Stimulated activated CD4-positive, alpha-beta T cell treated with anti-CD3 and anti-CD28 coated beads, Interleukin-1b, Interleukin-23, amount 100 ng/mL, for 1 hour (primary cell): ENCODE measurements around the gene SPACA1.
"Not testable (repeated sequence)": the region's sequence is repeated elsewhere in the genome, so short reads cannot be mapped to it uniquely, and the experiment has no call there.

Source experiments
- DNase-seq, 2 donors: peaks; one replicate each; pipeline ENCODE4 v3.0.0-alpha.2; 2020; ENCODE audit warnings: low read depth in 2 of 2

The SPACA1 gene

GRCh38 chr6:88047510-88048150 is at the start of gene SPACA1:
TSS of gene SPACA1 (plus strand) at chr6:88047841. CDS start at chr6:88047906, 65 bp downstream.
- DNase-seq: no peak

- DNase-seq: no peak
These were observed 46.9 kb upstream of the SPACA1 start for GRCh38 chr6:88000713-88001112.

- not testable (repeated sequence) for DNase-seq
These were observed 46.4 kb upstream of the SPACA1 start for GRCh38 chr6:88001279-88001678.

- no peak for DNase-seq
These were observed 42.9 kb upstream of the SPACA1 start for GRCh38 chr6:88004707-88005106.

GRCh38 chr6:88006557-88006956 is 41.1 kb upstream of the SPACA1 start:
- no peak for DNase-seq

- no peak for DNase-seq
These were observed 39.2 kb upstream of the SPACA1 start for GRCh38 chr6:88008411-88008810.

GRCh38 chr6:88008831-88009231 is 38.8 kb upstream of the SPACA1 start:
- DNase-seq: no peak

- DNase-seq: no peak
These were observed 34.6 kb upstream of the SPACA1 start for GRCh38 chr6:88013015-88013414.

GRCh38 chr6:88013554-88013953 is 34.1 kb upstream of the SPACA1 start:
- no peak for DNase-seq

GRCh38 chr6:88020439-88020838 is 27.2 kb upstream of the SPACA1 start:
- DNase-seq: no peak

- DNase-seq: no peak
These were observed 22.9 kb upstream of the SPACA1 start for GRCh38 chr6:88024696-88025095.

GRCh38 chr6:88031550-88031949 is 16.1 kb upstream of the SPACA1 start:
- DNase-seq: no peak

GRCh38 chr6:88044530-88044929 is 3.1 kb upstream of the SPACA1 start:
- DNase-seq: no peak

GRCh38 chr6:88045521-88046136 is 2.0 kb upstream of the SPACA1 start:
- DNase-seq: no peak

- no peak for DNase-seq
These were observed 937 bp downstream of the SPACA1 start for GRCh38 chr6:88048578-88048977.

GRCh38 chr6:88050140-88050818 is 2.6 kb downstream of the SPACA1 start:
- DNase-seq: no peak

- no peak for DNase-seq
These were observed 11.6 kb downstream of the SPACA1 start for GRCh38 chr6:88059191-88059590.

GRCh38 chr6:88062376-88062775 is 14.7 kb downstream of the SPACA1 start:
- DNase-seq: no peak

- DNase-seq: no peak
These were observed 24.8 kb downstream of the SPACA1 start for GRCh38 chr6:88072462-88072861.

- no peak for DNase-seq
These were observed 27.1 kb downstream of the SPACA1 start for GRCh38 chr6:88074791-88075190.

- DNase-seq: no peak
These were observed 29.7 kb downstream of the SPACA1 start for GRCh38 chr6:88077305-88077704.

- DNase-seq: no peak
These were observed 39.2 kb downstream of the SPACA1 start for GRCh38 chr6:88086792-88087191.

GRCh38 chr6:88089708-88090107 is 42.1 kb downstream of the SPACA1 start:
- DNase-seq: no peak
